Measurements from ENCODE around the gene MACROD2.

- TF ChIP-seq CTCF (IDR thresholded peaks at IDR 0.05) (no peak), POLR2A (IDR thresholded peaks at IDR 0.05) (no peak)
Observed at GRCh38 chr20:14199111-14199510, 203.8 kb downstream of the MACROD2 start.
